ACC112 (cell line): ENCODE measurements around the gene KLF7.

Source experiments
- H2AFZ ChIP-seq: fragments of 200-600 bp; sonication (generic); one replicate; pipeline ENCODE4 v1.6.0; 2017; ENCODE audit warnings: antibody characterized with exemption, low read length; ENCODE audit not compliant: unreplicated experiment
- H3K27ac ChIP-seq: fragments of 200-600 bp; sonication (generic); 2 replicates; pipeline ENCODE4 v1.5.1; 2014; ENCODE audit warnings: low read depth, mild to moderate bottlenecking, antibody characterized with exemption, low read length, moderate library complexity
- H3K27me3 ChIP-seq: fragments of 200-600 bp; sonication (generic); 2 replicates; pipeline ENCODE4 v1.6.1; 2014; ENCODE audit warnings: mild to moderate bottlenecking, antibody characterized with exemption, low read length, moderate library complexity, mixed read lengths; ENCODE audit not compliant: insufficient read depth
- H3K36me3 ChIP-seq: fragments of 200-600 bp; sonication (generic); 2 replicates; pipeline ENCODE4 v1.6.1; 2016; ENCODE audit warnings: mild to moderate bottlenecking, antibody characterized with exemption, low read length, moderate library complexity, mixed read lengths; ENCODE audit not compliant: insufficient read depth
- H3K4me1 ChIP-seq: fragments of 200-600 bp; sonication (generic); one replicate; pipeline ENCODE4 v1.6.1; 2016; ENCODE audit warnings: low read length, mixed read lengths; ENCODE audit not compliant: insufficient read depth, unreplicated experiment, control insufficient read depth
- H3K4me3 ChIP-seq: fragments of 200-600 bp; sonication (generic); 2 replicates; pipeline ENCODE4 v1.5.1; 2014; ENCODE audit warnings: mild to moderate bottlenecking, low read depth, low read length
- H3K79me2 ChIP-seq: fragments of 200-600 bp; sonication (generic); one replicate; pipeline ENCODE4 v1.6.0; 2016; ENCODE audit warnings: low read length; ENCODE audit not compliant: control insufficient read depth, unreplicated experiment, insufficient read depth

Gene KLF7

GRCh38 chr2:207159002-207159401, 6.7 kb downstream of the KLF7 start:
- Histone ChIP-seq H3K4me3 (no peak overlapping the region), H3K27me3 (no peaks in the 10 kb centered on the region), H3K4me1 (peaks cover 88% of the 10 kb centered on the region), H3K27ac (no peak overlapping the region), H2AFZ (no peak overlapping the region), H3K79me2 (peaks cover 100% of the 10 kb centered on the region), H3K36me3 (peaks cover 19% of the 10 kb centered on the region)

GRCh38 chr2:207157731-207158130, 8.0 kb downstream of the KLF7 start:
- H3K36me3 ChIP-seq: peaks cover 19% of the 10 kb centered on the region
- H3K27me3 ChIP-seq: no peaks in the 10 kb centered on the region
- peaks cover 98% of the 10 kb centered on the region for H3K4me1 ChIP-seq
- no peak overlapping the region for H2AFZ ChIP-seq
- no peak overlapping the region for H3K4me3 ChIP-seq
- H3K79me2 ChIP-seq: peaks cover 100% of the 10 kb centered on the region
- no peak overlapping the region for H3K27ac ChIP-seq

- H2AFZ ChIP-seq: no peak overlapping the region
- no peak overlapping the region for H3K4me3 ChIP-seq
- no peaks in the 10 kb centered on the region for H3K27me3 ChIP-seq
- no peak overlapping the region for H3K27ac ChIP-seq
- H3K36me3 ChIP-seq: peaks cover 19% of the 10 kb centered on the region
- peaks cover 98% of the 10 kb centered on the region for H3K4me1 ChIP-seq
- H3K79me2 ChIP-seq: peaks cover 100% of the 10 kb centered on the region
Measured at GRCh38 chr2:207157162-207157481, 8.6 kb downstream of the KLF7 start.

GRCh38 chr2:207156451-207157161, 9.1 kb downstream of the KLF7 start:
- peaks cover 98% of the 10 kb centered on the region for H3K4me1 ChIP-seq
- H3K4me3 ChIP-seq: no peak overlapping the region
- H3K27me3 ChIP-seq: no peaks in the 10 kb centered on the region
- H3K79me2 ChIP-seq: peaks cover 100% of the 10 kb centered on the region
- no peak overlapping the region for H3K27ac ChIP-seq
- no peak overlapping the region for H2AFZ ChIP-seq
- H3K36me3 ChIP-seq: peaks cover 19% of the 10 kb centered on the region

- Histone ChIP-seq H3K79me2 (peaks cover 99% of the 10 kb centered on the region), H3K4me1 (peaks cover 96% of the 10 kb centered on the region), H2AFZ (no peak overlapping the region), H3K27ac (no peak overlapping the region), H3K36me3 (peaks cover 19% of the 10 kb centered on the region), H3K27me3 (no peaks in the 10 kb centered on the region), H3K4me3 (no peak overlapping the region)
Measured at GRCh38 chr2:207155516-207156444, 10.0 kb downstream of the KLF7 start.

- peaks cover 15% of the 10 kb centered on the region for H3K36me3 ChIP-seq
- peak overlapping the region; percentile 14; the same call in 1 of the 2 replicates for H3K27ac ChIP-seq
- peaks cover 99% of the 10 kb centered on the region for H3K79me2 ChIP-seq
- no peaks in the 10 kb centered on the region for H3K27me3 ChIP-seq
- H3K4me3 ChIP-seq: no peak overlapping the region
- H3K4me1 ChIP-seq: peaks cover 94% of the 10 kb centered on the region
- no peak overlapping the region for H2AFZ ChIP-seq
Measured at GRCh38 chr2:207154556-207155510, 10.9 kb downstream of the KLF7 start.

- H3K27me3 ChIP-seq: no peaks in the 10 kb centered on the region
- H3K4me3 ChIP-seq: peak overlapping the region; percentile 56
- H3K79me2 ChIP-seq: peaks cover 99% of the 10 kb centered on the region
Measured at GRCh38 chr2:207153266-207153975, 12.3 kb downstream of the KLF7 start.

GRCh38 chr2:207151048-207151447, 14.7 kb downstream of the KLF7 start:
- peaks cover 77% of the 10 kb centered on the region for H3K4me1 ChIP-seq
- no peak overlapping the region for H2AFZ ChIP-seq
- H3K79me2 ChIP-seq: peaks cover 99% of the 10 kb centered on the region
- H3K4me3 ChIP-seq: peak overlapping the region; percentile 29; the same call in 1 of the 2 replicates
- no peaks in the 10 kb centered on the region for H3K27me3 ChIP-seq
- peaks cover 30% of the 10 kb centered on the region; the same call in 1 of the 2 replicates for H3K36me3 ChIP-seq
- no peak overlapping the region for H3K27ac ChIP-seq

More at GRCh38 chr2:207153266-207153975, 12.3 kb downstream of the KLF7 start:
- Histone ChIP-seq H3K27ac (peak overlapping the region; percentile 23), H3K4me1 (peaks cover 94% of the 10 kb centered on the region), H3K36me3 (peaks cover 17% of the 10 kb centered on the region; the same call in 1 of the 2 replicates), H2AFZ (no peak overlapping the region)

GRCh38 chr2:207150284-207150683, 15.5 kb downstream of the KLF7 start:
- Histone ChIP-seq H3K27ac (no peak overlapping the region), H3K4me3 (no peak overlapping the region), H3K79me2 (peaks cover 99% of the 10 kb centered on the region), H3K4me1 (peaks cover 77% of the 10 kb centered on the region), H2AFZ (no peak overlapping the region), H3K36me3 (peaks cover 35% of the 10 kb centered on the region; the same call in 1 of the 2 replicates), H3K27me3 (no peaks in the 10 kb centered on the region)
